Activated T-cell treated with anti-CD3 and anti-CD28 coated beads for 24 hours (primary cell): ENCODE results near the gene SPINK13.

Source experiments
- DNase-seq: peaks from one replicate; pipeline ENCODE4 v3.0.0-alpha.2; 2020; ENCODE audit warnings: low read depth

SPINK13 gene

DNA sequence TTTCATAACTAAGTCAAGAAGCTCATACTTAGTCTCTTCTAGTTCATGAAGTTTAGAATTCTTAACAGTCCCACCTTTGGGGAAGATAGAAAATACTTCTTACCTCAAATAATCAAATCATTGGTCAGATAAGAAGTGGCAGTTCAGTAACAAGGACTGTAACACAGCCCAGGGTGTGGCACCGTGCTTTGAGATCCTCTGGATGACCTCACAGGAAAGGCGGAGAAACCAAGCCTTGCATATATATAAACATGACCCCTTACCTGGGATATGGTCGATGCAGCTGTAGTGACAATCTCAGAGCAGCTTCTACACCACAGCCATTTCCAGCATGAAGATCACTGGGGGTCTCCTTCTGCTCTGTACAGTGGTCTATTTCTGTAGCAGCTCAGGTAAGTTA, 43.6 kb downstream of the SPINK13 start, which contains the start of gene SPINK7:
TSS of gene SPINK7 (plus strand) at position 271 of the 400 bp plus-strand sequence. CDS start at position 332, 61 bp downstream.
- DNase-seq = no peak

GRCh38 chr5:148314187-148314586, 45.6 kb downstream of the SPINK13 start:
- DNase-seq = no peak

DNA sequence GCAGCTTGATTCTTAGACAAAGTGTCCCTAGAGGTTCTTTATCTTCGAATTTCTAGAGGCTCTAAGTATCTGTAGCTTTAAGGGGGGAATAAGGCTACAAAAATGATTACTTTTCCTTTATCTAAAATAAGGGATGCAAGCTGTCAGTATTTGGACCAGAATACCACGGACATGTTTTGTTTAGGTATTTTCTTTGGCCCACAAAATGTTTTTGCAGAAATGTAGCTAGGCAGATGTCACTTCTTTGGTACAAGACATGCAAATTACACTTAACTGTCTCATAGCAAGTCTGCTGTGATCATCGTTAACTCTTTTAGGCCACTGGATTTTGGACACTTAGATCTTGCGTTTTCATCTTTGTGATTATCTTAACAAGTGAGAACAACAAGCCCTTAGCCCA, 46.1 kb downstream of the SPINK13 start:
- no peak for DNase-seq

DNA sequence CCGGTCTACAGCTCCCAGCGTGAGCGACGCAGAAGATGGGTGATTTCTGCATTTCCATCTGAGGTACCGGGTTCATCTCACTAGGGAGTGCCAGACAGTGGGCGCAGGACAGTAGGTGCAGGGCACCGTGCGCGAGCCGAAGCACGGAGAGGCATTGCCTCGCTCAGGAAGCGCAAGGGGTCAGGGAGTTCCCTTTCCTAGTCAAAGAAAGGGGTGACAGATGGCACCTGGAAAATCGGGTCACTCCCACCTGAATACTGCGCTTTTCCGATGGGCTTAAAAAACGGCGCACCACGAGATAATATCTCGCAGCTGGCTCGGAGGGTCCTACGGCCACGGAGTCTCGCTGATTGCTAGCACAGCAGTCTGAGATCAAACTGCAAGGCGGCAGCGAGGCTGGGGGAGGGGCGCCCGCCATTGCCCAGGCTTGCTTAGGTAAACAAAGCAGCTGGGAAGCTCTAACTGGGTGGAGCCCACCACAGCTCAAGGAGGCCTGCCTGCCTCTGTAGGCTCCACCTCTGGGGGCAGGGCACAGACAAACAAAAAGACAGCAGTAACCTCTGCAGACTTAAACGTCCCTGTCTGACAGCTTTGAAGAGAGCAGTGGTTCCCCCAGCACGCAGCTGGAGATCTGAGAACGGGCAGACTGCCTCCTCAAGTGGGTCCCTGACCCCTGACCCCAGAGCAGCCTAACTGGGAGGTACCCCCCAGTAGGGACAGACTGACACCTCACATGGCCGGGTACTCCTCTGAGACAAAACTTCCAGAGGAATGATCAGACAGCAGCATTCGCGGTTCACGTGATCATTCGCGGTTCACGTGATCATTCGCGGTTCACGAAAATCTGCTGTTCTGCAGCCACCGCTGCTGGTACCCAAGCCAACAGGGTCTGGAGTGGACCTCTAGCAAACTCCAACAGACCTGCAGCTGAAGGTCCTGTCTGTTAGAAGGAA, 51.7 kb downstream of the SPINK13 start:
- peak; percentile 7 for DNase-seq

- DNase-seq = no peak
Measured at GRCh38 chr5:148333262-148333849, 64.8 kb downstream of the SPINK13 start.

DNA sequence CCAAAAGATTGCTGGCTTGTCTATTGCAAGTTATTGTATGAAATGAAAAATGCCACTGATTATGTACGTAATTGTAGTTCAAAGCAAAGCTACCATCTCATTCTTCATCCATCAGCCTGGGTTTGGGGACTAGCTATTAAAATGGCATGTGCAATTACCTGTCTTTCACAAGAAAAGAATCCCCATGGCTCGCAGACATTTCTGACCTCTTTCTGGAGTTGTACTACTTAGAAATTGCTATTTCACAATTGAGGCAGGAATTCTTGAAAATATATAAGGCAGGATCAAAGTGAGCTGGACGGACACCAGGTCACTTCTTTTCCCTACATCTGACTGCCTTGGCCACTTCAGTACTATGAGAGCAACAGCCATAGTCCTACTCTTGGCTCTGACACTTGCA, 66.7 kb downstream of the SPINK13 start, which contains the start of gene SPINK9:
TSS of gene SPINK9 (plus strand) at position 301 of the 400 bp plus-strand sequence. CDS start at position 356, 55 bp downstream.
- no peak for DNase-seq
